Measurements from ENCODE around the gene LHFPL5. TPM values are rescaled to one million over a fixed set of nuclear protein-coding genes. Genes with fewer than 3 reads are reported as not detected.

The LHFPL5 gene
- total and polyA plus RNA-seq, 2 experiments from 2014 or later = not detected

GRCh38 chr6:35786810-35787209 is 18.3 kb upstream of the LHFPL5 start:
- Mint-ChIP-seq H3K4me3 (no peak overlapping the region), H3K27ac (no peak overlapping the region), H3K27me3 (ENCODE audit: insufficient read depth, low read depth, poor library complexity) (peaks cover 2% of the 10 kb centered on the region), H3K9me3 (no peaks in the 10 kb centered on the region), H3K36me3 (ENCODE audit: low read depth) (no peaks in the 10 kb centered on the region), H3K4me1 (peaks cover 13% of the 10 kb centered on the region)
- no peaks in the 10 kb centered on the region for H3K36me3 ChIP-seq (ENCODE audit: insufficient read depth)
- peaks cover 6% of the 10 kb centered on the region; the same call in 1 of the 2 replicates for H3K4me1 ChIP-seq (ENCODE audit: insufficient read depth)
- no peaks in the 10 kb centered on the region for H3K79me2 ChIP-seq (replicated peaks; ENCODE audit: insufficient read depth)
- no peaks in the 10 kb centered on the region for H3K27me3 ChIP-seq (ENCODE audit: insufficient read depth)
- H3K4me3 ChIP-seq = no peak overlapping the region
- peak overlapping the region; percentile 97 for H2AFZ ChIP-seq
- peak; percentile 39 for ATAC-seq
- TF ChIP-seq CTCF (conservative IDR thresholded peaks at IDR 0.05; ENCODE audit: low read depth in 2 of 2) (no peak), POLR2AphosphoS5 (IDR thresholded peaks at IDR 0.05; ENCODE audit: low read depth) (no peak), ZNF331 (CRISPR knock-in tag; IDR thresholded peaks at IDR 0.05; ENCODE audit: low read depth) (no peak), EZH2 (IDR thresholded peaks at IDR 0.05; ENCODE audit: low read depth, unreplicated experiment) (no peak), NANOG (IDR thresholded peaks at IDR 0.05; ENCODE audit: borderline replicate concordance) (no peak), EZH2phosphoT487 (IDR thresholded peaks at IDR 0.05; ENCODE audit: unreplicated experiment) (no peak)
- no peaks in the 10 kb centered on the region; the same call in 1 of the 2 replicates for H3K9me2 ChIP-seq (ENCODE audit: insufficient read depth)
- no peak overlapping the region for H3K27ac ChIP-seq (ENCODE audit: low read depth)
- no peak for DNase-seq (ENCODE audit: low spot score)
- no peak overlapping the region for H3K4me2 ChIP-seq
- peaks cover 1% of the 10 kb centered on the region; the same call in 1 of the 2 replicates for H3F3A ChIP-seq (replicated peaks; ENCODE audit: low read depth)
- H4K20me1 ChIP-seq (replicated peaks; ENCODE audit: insufficient read depth) = no peaks in the 10 kb centered on the region

GRCh38 chr6:35787266-35788218 is 17.6 kb upstream of the LHFPL5 start:
- no peaks in the 10 kb centered on the region for H3K9me3 Mint-ChIP-seq
- Histone ChIP-seq H3K4me1 (ENCODE audit: insufficient read depth) (peaks cover 6% of the 10 kb centered on the region; the same call in 1 of the 2 replicates), H3K9me2 (ENCODE audit: insufficient read depth) (peaks cover 3% of the 10 kb centered on the region; the same call in 1 of the 2 replicates), H3K4me3 (no peak overlapping the region), H4K20me1 (replicated peaks; ENCODE audit: insufficient read depth) (no peaks in the 10 kb centered on the region), H3K36me3 (ENCODE audit: insufficient read depth) (no peaks in the 10 kb centered on the region), H3F3A (replicated peaks; ENCODE audit: low read depth) (no peaks in the 10 kb centered on the region; the same call in 1 of the 2 replicates), H3K4me2 (no peak overlapping the region), H3K79me2 (replicated peaks; ENCODE audit: insufficient read depth) (no peaks in the 10 kb centered on the region), H3K27ac (ENCODE audit: low read depth) (no peak overlapping the region), H2AFZ (peak overlapping the region; percentile 97), H3K27me3 (ENCODE audit: insufficient read depth) (no peaks in the 10 kb centered on the region)
- no peak overlapping the region for H3K4me3 Mint-ChIP-seq
- H3K27ac Mint-ChIP-seq = no peak overlapping the region
- peaks cover 9% of the 10 kb centered on the region for H3K4me1 Mint-ChIP-seq
- H3K36me3 Mint-ChIP-seq (ENCODE audit: low read depth) = no peaks in the 10 kb centered on the region
- peak; percentile 20; the same call in 2 of the 3 replicates for ATAC-seq
- H3K27me3 Mint-ChIP-seq (ENCODE audit: insufficient read depth, low read depth, poor library complexity) = peaks cover 2% of the 10 kb centered on the region
- DNase-seq (ENCODE audit: low spot score) = no peak
- TF ChIP-seq JUNB (IDR thresholded peaks at IDR 0.05; ENCODE audit: unreplicated experiment) (no peak), STAT1 (IDR thresholded peaks at IDR 0.05; ENCODE audit: unreplicated experiment) (no peak), REST (IDR thresholded peaks at IDR 0.05; ENCODE audit: unreplicated experiment) (no peak), POLR2AphosphoS5 (IDR thresholded peaks at IDR 0.05; ENCODE audit: low read depth) (no peak), ZNF114 (CRISPR knock-in tag; IDR thresholded peaks at IDR 0.05) (no peak)
